IMR-90 (cell line): ENCODE results near the gene ABTB1. TPM values are rescaled to one million over a fixed set of nuclear protein-coding genes. Genes with fewer than 3 reads are reported as not detected.

ENCODE experiments used
- ATAC-seq: fragments of 200-7000 bp; cut with Tn5 transposase; 2 replicates; pipeline ENCODE4 v1.9.1; 2020; ENCODE audit warnings: low read depth, mild to moderate bottlenecking, moderate library complexity
- BruUV-seq: library from RNA; stranded (reverse); fragments of 400-500 nt; replicated peaks from 2 replicates; lab custom pipeline; 2021; lab: Mats Ljungman, UMichigan
- CTCF ChIA-PET: fragments of 300-600 bp; formaldehyde crosslinking; extraction: SDS; loops from one replicate; lab custom pipeline; 2021; ENCODE audit warnings: antibody characterized with exemption; lab: Yijun Ruan, JAX
- POLR2A ChIA-PET: fragments of 300-600 bp; sonication (Branson Sonifier 250); formaldehyde crosslinking; loops from one replicate; lab custom pipeline; 2022; ENCODE audit warnings: antibody characterized with exemption; ENCODE audit not compliant: unreplicated experiment; lab: Charles Lee
- DNase-seq: peaks from one replicate; pipeline ENCODE4 v3.0.0; 2013
- H2AFZ ChIP-seq: replicated peaks from 2 replicates; pipeline ENCODE3; 2013; ENCODE audit warnings: low read length, mild to moderate bottlenecking; ENCODE audit not compliant: poor library complexity
- H2AK5ac ChIP-seq: 2 replicates; pipeline ENCODE4 v1.6.1; 2013; ENCODE audit warnings: low read depth, low read length, inconsistent platforms
- H2AK9ac ChIP-seq: replicated peaks from 2 replicates; pipeline ENCODE3; 2013; ENCODE audit warnings: mild to moderate bottlenecking, low read depth, low read length, moderate library complexity; ENCODE audit not compliant: poor library complexity
- H2BK120ac ChIP-seq: 2 replicates; pipeline ENCODE4 v1.6.1; 2013; ENCODE audit warnings: low read depth, low read length, inconsistent platforms
- H2BK15ac ChIP-seq: 3 replicates; pipeline ENCODE4 v1.6.1; 2013; ENCODE audit warnings: low read depth, low read length, inconsistent platforms
- H2BK20ac ChIP-seq: 2 replicates; pipeline ENCODE4 v1.6.1; 2013; ENCODE audit warnings: low read depth, mild to moderate bottlenecking, inconsistent platforms, low read length, moderate library complexity
- H2BK5ac ChIP-seq: 2 replicates; pipeline ENCODE4 v1.6.1; 2013; ENCODE audit warnings: mild to moderate bottlenecking, low read depth, low read length, inconsistent platforms; ENCODE audit not compliant: poor library complexity, severe bottlenecking
- H3K14ac ChIP-seq: replicated peaks from 2 replicates; pipeline ENCODE4 v1.6.1; 2013; ENCODE audit warnings: low read depth, low read length, inconsistent platforms
- H3K18ac ChIP-seq: 2 replicates; pipeline ENCODE4 v1.6.1; 2013; ENCODE audit warnings: low read depth, low read length, control low read depth
- H3K23ac ChIP-seq: 2 replicates; pipeline ENCODE4 v1.6.1; 2013; ENCODE audit warnings: low read depth, low read length, inconsistent platforms
- H3K27ac ChIP-seq: 2 replicates; pipeline ENCODE4 v1.5.1; 2013; ENCODE audit warnings: mild to moderate bottlenecking, control low read depth, low read length; ENCODE audit not compliant: insufficient read depth
- H3K27me3 ChIP-seq: 2 replicates; pipeline ENCODE4 v1.6.1; 2013; ENCODE audit warnings: low read length; ENCODE audit not compliant: control insufficient read depth, insufficient read depth
- H3K36me3 ChIP-seq: 2 replicates; pipeline ENCODE4 v1.6.1; 2013; ENCODE audit warnings: low read length, mixed read lengths; ENCODE audit not compliant: control insufficient read depth, insufficient read depth
- H3K4ac ChIP-seq: 2 replicates; pipeline ENCODE4 v1.6.1; 2013; ENCODE audit warnings: low read depth, low read length, inconsistent platforms
- H3K4me1 ChIP-seq: 2 replicates; pipeline ENCODE4 v1.6.1; 2013; ENCODE audit warnings: low read length, mixed read lengths; ENCODE audit not compliant: control insufficient read depth, insufficient read depth
- H3K4me2 ChIP-seq: 2 replicates; pipeline ENCODE4 v1.6.1; 2013; ENCODE audit warnings: low read depth, mild to moderate bottlenecking, control low read depth, low read length, moderate library complexity
- H3K4me3 ChIP-seq: 2 replicates; pipeline ENCODE4 v1.5.1; 2013; ENCODE audit warnings: low read depth, mild to moderate bottlenecking, control low read depth, low read length, moderate library complexity; ENCODE audit not compliant: insufficient read depth
- H3K56ac ChIP-seq: 2 replicates; pipeline ENCODE4 v1.6.1; 2013; ENCODE audit warnings: low read length, inconsistent platforms; ENCODE audit not compliant: insufficient read depth; ENCODE audit errors: extremely low read depth
- H3K79me1 ChIP-seq, 2 experiments: 2 replicates each; pipeline ENCODE4 v1.6.1; 2013; ENCODE audit warnings: low read length in 2 of 2, inconsistent platforms in 1 of 2, low read depth in 1 of 2
- H3K9ac ChIP-seq: 2 replicates; pipeline ENCODE4 v1.6.1; 2013; ENCODE audit warnings: low read depth, low read length, control low read depth
- H3K9me1 ChIP-seq: 2 replicates; pipeline ENCODE4 v1.6.1; 2013; ENCODE audit warnings: low read length, inconsistent platforms; ENCODE audit not compliant: insufficient read depth
- H3K9me3 ChIP-seq: 2 replicates; pipeline ENCODE4 v1.6.1; 2013; ENCODE audit warnings: low read length; ENCODE audit not compliant: control insufficient read depth, insufficient read depth
- H4K20me1 ChIP-seq: 2 replicates; pipeline ENCODE4 v1.6.1; 2013; ENCODE audit warnings: low read length, inconsistent platforms; ENCODE audit not compliant: insufficient read depth
- H4K5ac ChIP-seq: 2 replicates; pipeline ENCODE4 v1.6.1; 2013; ENCODE audit warnings: mild to moderate bottlenecking, low read depth, low read length, control low read depth
- H4K8ac ChIP-seq, 2 experiments: 2 replicates each; pipeline ENCODE4 v1.6.1; 2013; ENCODE audit warnings: low read depth in 2 of 2, low read length in 2 of 2, control low read depth in 1 of 2, inconsistent platforms in 1 of 2
- H4K91ac ChIP-seq: 2 replicates; pipeline ENCODE4 v1.6.1; 2013; ENCODE audit warnings: low read depth, low read length, inconsistent platforms; ENCODE audit not compliant: insufficient read depth
- BHLHE40 ChIP-seq: fragments of 150-350 bp; IDR thresholded peaks from 2 replicates; pipeline ENCODE4 v1.6.1; 2016; ENCODE audit warnings: mild to moderate bottlenecking, low read depth, low read length
- CEBPB ChIP-seq: IDR thresholded peaks from 2 replicates; pipeline ENCODE4 v1.6.1; 2012; ENCODE audit warnings: low read depth, low read length, improper control_type of control experiment
- CHD1 ChIP-seq: IDR thresholded peaks from 2 replicates; pipeline ENCODE4 v1.6.1; 2012; ENCODE audit warnings: low read depth, low read length, improper control_type of control experiment
- CTCF ChIP-seq: conservative IDR thresholded peaks from 2 replicates; pipeline ENCODE4 v1.5.1; 2012; ENCODE audit warnings: mild to moderate bottlenecking, low read depth, low read length, improper control_type of control experiment
- FOS ChIP-seq: fragments of 150-350 bp; IDR thresholded peaks from 2 replicates; pipeline ENCODE4 v1.6.1; 2016; ENCODE audit warnings: low read depth, low read length
- MAFK ChIP-seq: IDR thresholded peaks from 2 replicates; pipeline ENCODE4 v1.6.1; 2012; ENCODE audit warnings: low read depth, low read length, improper control_type of control experiment
- MAZ ChIP-seq: IDR thresholded peaks from 2 replicates; pipeline ENCODE4 v1.6.1; 2012; ENCODE audit warnings: low read depth, mild to moderate bottlenecking, low read length, improper control_type of control experiment, moderate library complexity, borderline replicate concordance
- MXI1 ChIP-seq: IDR thresholded peaks from 2 replicates; pipeline ENCODE4 v1.6.1; 2012; ENCODE audit warnings: low read depth, mild to moderate bottlenecking, low read length, moderate library complexity, borderline replicate concordance
- NFE2L2 ChIP-seq: fragments of 150-350 bp; IDR thresholded peaks from 2 replicates; pipeline ENCODE4 v1.6.1; 2016; ENCODE audit warnings: low read depth, mild to moderate bottlenecking, low read length
- POLR2A ChIP-seq: IDR thresholded peaks from 2 replicates; pipeline ENCODE4 v1.6.1; 2012; ENCODE audit warnings: mild to moderate bottlenecking, low read depth, low read length
- RAD21 ChIP-seq: IDR thresholded peaks from 2 replicates; pipeline ENCODE4 v1.6.1; 2012; ENCODE audit warnings: low read length, improper control_type of control experiment
- RCOR1 ChIP-seq: IDR thresholded peaks from 2 replicates; pipeline ENCODE4 v1.6.1; 2012; ENCODE audit warnings: mild to moderate bottlenecking, low read length, improper control_type of control experiment; ENCODE audit not compliant: insufficient replicate concordance
- RFX5 ChIP-seq: IDR thresholded peaks from 2 replicates; pipeline ENCODE4 v1.8.0; 2012; ENCODE audit warnings: low read depth, mild to moderate bottlenecking, low read length, moderate library complexity
- SMC3 ChIP-seq: fragments of 150-350 bp; IDR thresholded peaks from 2 replicates; pipeline ENCODE4 v1.6.1; 2016; ENCODE audit warnings: low read depth, mild to moderate bottlenecking, antibody characterized with exemption, low read length, moderate library complexity
- WGBS, 2 experiments: methylation state at CpG; one replicate each; pipeline versions ENCODE4 v1.1.5 to v1.1.7; 2013; ENCODE audit warnings: missing lambda C conversion rate in 2 of 2; ENCODE audit not compliant: insufficient read length in 1 of 2; ENCODE audit errors: extremely low coverage in 2 of 2; 5-methylcytosine and 5-hydroxymethylcytosine counted together
- dilution Hi-C: fragments of 300-500 bp; cut with HindIII; formaldehyde crosslinking; loops from one replicate; pipeline ENCODE4 v1.14.3; 2018; ENCODE audit warnings: low sequenced_read_pairs; ENCODE audit not compliant: unreplicated experiment
- in situ Hi-C: fragments of 300-500 bp; cut with MboI; formaldehyde crosslinking; loops from 3 replicates; pipeline ENCODE4 v1.14.3; 2019; ENCODE audit warnings: low sequenced_read_pairs, inconsistent platforms, mixed read lengths
- intact Hi-C: fragments of 100-400 bp; cut with micrococcal nuclease; formaldehyde crosslinking; loops from 2 replicates; pipeline ENCODE4 v1.10.0; 2022
- polyA plus RNA-seq, 3 experiments: library from polyadenylated mRNA; depleted of rRNA; stranded (reverse); fragments of >200 nt; gene quantifications; 2 replicates each; pipeline ENCODE4 v1.2.3, GENCODE V29; 2012; ENCODE audit warnings: low replicate concordance in 1 of 3
- total RNA-seq: library from RNA; depleted of rRNA; stranded (reverse); fragments of >200 nt; gene quantifications from 2 replicates; pipeline ENCODE4 v1.2.3, GENCODE V29; 2012
- TF ChIP-seq, protein P1 (sequence below): fragments of 150-350 bp; IDR thresholded peaks from 2 replicates; pipeline ENCODE4 v1.6.1; 2016; ENCODE audit warnings: low read depth, mild to moderate bottlenecking, low read length, moderate library complexity, borderline replicate concordance
- TF ChIP-seq, protein P2 (sequence below): fragments of 150-350 bp; IDR thresholded peaks from 2 replicates; pipeline ENCODE4 v1.6.1; 2017; ENCODE audit warnings: mild to moderate bottlenecking, antibody characterized with exemption, low read length, low read depth

Gene ABTB1
- total and polyA plus RNA-seq, 2 of the 4 experiments (the other 2 are of a cell fraction), result 3.2 to 23.0 TPM

DNA sequence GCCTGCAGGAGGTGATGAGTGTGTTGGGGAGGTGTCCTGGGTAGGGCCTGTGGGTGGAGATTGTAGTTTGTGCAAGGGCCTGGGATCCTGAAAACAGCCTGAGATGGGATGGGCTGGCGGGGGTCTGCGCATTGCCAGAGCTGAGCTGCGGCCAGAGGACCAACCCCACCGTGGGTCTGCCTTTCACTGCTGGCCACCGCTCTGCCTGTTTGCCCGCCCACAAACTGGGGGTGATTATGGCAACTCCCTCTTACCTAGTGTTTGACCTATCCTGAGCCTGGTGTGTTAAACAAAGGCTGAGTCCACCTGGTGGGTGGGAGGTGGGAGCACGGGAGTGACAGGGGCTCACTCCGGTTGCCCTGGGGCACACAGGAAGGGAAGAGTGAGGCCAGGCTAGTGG, 9.8 kb downstream of the ABTB1 start:
- CTCF ChIA-PET, result no interaction called here
- no TSS peak for BruUV-seq
- H2AK5ac ChIP-seq, result no peak overlapping the region

More for the DNA sequence above, 9.8 kb downstream of the ABTB1 start:
- in situ Hi-C loops, result no loop called here
- Histone ChIP-seq H3K4ac (no peak overlapping the region), H3K14ac (no peak overlapping the region), H3K4me3 (no peak overlapping the region), H2AK9ac (no peak overlapping the region), H3K23ac (no peak overlapping the region), H4K5ac (no peak overlapping the region), H4K91ac (no peak overlapping the region), H3K4me2 (no peak overlapping the region), H3K4me1 (no peaks in the 10 kb centered on the region), H2BK120ac (no peak overlapping the region), H4K8ac (no peak overlapping the region), H4K20me1 (no peaks in the 10 kb centered on the region), H3K36me3 (peaks cover 18% of the 10 kb centered on the region), H2AFZ (no peak overlapping the region), H2BK5ac (no peak overlapping the region), H2BK20ac (no peak overlapping the region), H3K9me3 (no peaks in the 10 kb centered on the region), H3K18ac (no peak overlapping the region), H3K9me1 (peaks cover 2% of the 10 kb centered on the region; the same call in 1 of the 2 replicates), H3K27ac (no peak overlapping the region), H3K56ac (no peak overlapping the region), H2BK15ac (no peak overlapping the region), H3K9ac (no peak overlapping the region), H3K79me1 (0 out of 4 replicates have a peak, but pooled peaks cover 0 to under 1% of the 10 kb centered on the region in 2 experiments), H3K27me3 (no peaks in the 10 kb centered on the region)
- POLR2A ChIA-PET, result no interaction called here
- no peak for ATAC-seq
- dilution Hi-C loops, result no loop called here
- intact Hi-C loops, result no loop called here
- TF ChIP-seq MAFK (no peak), RCOR1 (no peak), RAD21 (no peak), CEBPB (no peak), NFE2L2 (no peak), BHLHE40 (no peak), CHD1 (no peak), FOS (no peak), SMC3 (no peak), POLR2A (no peak), CTCF (no peak), MAZ (no peak), MXI1 (no peak), RFX5 (no peak)
- TF ChIP-seq, protein P1, sequence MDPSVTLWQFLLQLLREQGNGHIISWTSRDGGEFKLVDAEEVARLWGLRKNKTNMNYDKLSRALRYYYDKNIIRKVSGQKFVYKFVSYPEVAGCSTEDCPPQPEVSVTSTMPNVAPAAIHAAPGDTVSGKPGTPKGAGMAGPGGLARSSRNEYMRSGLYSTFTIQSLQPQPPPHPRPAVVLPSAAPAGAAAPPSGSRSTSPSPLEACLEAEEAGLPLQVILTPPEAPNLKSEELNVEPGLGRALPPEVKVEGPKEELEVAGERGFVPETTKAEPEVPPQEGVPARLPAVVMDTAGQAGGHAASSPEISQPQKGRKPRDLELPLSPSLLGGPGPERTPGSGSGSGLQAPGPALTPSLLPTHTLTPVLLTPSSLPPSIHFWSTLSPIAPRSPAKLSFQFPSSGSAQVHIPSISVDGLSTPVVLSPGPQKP, result no peak
- TF ChIP-seq, protein P2, sequence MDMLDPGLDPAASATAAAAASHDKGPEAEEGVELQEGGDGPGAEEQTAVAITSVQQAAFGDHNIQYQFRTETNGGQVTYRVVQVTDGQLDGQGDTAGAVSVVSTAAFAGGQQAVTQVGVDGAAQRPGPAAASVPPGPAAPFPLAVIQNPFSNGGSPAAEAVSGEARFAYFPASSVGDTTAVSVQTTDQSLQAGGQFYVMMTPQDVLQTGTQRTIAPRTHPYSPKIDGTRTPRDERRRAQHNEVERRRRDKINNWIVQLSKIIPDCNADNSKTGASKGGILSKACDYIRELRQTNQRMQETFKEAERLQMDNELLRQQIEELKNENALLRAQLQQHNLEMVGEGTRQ, result no peak
- DNase-seq, result no peak
- no CpG with 5 or more reads among the region's 8 CpGs for WGBS, 2 experiments
